ENCODE measurements around the gene CUX1.
"Not testable (repeated sequence)": the region's sequence is repeated elsewhere in the genome, so short reads cannot be mapped to it uniquely, and the experiment has no call there.

The CUX1 gene

GRCh38 chr7:102181517-102181916 is 364.1 kb downstream of the CUX1 start:
- H3K4me3 ChIP-seq (ENCODE audit: low read depth, low read length): no peak overlapping the region
- TF ChIP-seq CTCF (IDR thresholded peaks at IDR 0.05; ENCODE audit: borderline replicate concordance, insufficient read depth, low read depth, low read length): no peak

- TF ChIP-seq CTCF (IDR thresholded peaks at IDR 0.05; ENCODE audit: borderline replicate concordance, insufficient read depth, low read depth, low read length): no peak
- no peak overlapping the region for H3K4me3 ChIP-seq (ENCODE audit: low read depth, low read length)
Measured at GRCh38 chr7:102182016-102182415, 364.6 kb downstream of the CUX1 start.

DNA sequence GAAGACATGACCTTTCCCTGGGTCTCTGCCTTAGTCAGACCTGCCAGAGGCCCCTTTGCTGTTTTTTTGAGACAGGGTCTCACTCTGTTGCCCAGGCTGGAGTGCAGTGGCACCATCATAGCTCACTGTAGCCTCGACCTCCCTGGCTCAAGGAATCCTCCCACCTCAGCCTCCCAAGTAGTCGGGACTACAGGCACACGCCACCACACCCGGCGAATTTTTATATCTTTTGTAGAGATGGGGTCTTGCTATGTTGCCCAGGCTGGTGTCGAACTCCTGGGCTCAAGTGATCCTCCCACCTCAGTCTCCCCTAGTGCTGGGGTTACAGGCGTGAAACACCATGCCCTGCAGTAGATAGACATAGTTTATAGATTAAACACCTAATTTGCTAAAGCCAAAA is 366.4 kb downstream of the CUX1 start:
- H3K4me3 ChIP-seq (ENCODE audit: low read depth, low read length): not testable (repeated sequence)

DNA sequence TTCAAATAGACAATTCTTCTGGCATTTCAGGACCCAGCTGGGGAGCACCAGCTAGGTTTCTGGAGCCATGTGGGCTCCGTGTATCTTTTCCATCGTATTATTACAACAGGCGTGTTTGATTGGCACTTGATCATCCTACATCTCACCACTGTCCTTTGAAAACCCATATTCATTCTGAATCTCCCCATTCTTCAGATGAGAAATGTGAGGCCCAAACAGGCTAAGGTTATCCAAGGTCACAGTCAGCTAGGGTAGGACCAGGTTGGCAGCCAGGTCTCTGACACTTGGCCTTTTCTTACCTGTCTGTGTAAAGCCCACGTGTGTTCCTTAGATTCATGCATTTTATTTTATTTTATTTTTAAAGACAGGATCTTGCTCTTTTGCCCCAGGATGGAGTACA is 366.9 kb downstream of the CUX1 start:
- H3K4me3 ChIP-seq (ENCODE audit: low read depth, low read length): no peak overlapping the region
- no peak for TF ChIP-seq CTCF (IDR thresholded peaks at IDR 0.05; ENCODE audit: borderline replicate concordance, insufficient read depth, low read depth, low read length)

GRCh38 chr7:102185796-102186195 is 368.4 kb downstream of the CUX1 start:
- TF ChIP-seq CTCF (IDR thresholded peaks at IDR 0.05; ENCODE audit: borderline replicate concordance, insufficient read depth, low read depth, low read length): no peak

GRCh38 chr7:102186306-102186705 is 368.9 kb downstream of the CUX1 start:
- H3K4me3 ChIP-seq (ENCODE audit: low read depth, low read length): no peak overlapping the region
- TF ChIP-seq CTCF (IDR thresholded peaks at IDR 0.05; ENCODE audit: borderline replicate concordance, insufficient read depth, low read depth, low read length): no peak

More at GRCh38 chr7:102185796-102186195, 368.4 kb downstream of the CUX1 start:
- no peak overlapping the region for H3K4me3 ChIP-seq (ENCODE audit: low read depth, low read length)

DNA sequence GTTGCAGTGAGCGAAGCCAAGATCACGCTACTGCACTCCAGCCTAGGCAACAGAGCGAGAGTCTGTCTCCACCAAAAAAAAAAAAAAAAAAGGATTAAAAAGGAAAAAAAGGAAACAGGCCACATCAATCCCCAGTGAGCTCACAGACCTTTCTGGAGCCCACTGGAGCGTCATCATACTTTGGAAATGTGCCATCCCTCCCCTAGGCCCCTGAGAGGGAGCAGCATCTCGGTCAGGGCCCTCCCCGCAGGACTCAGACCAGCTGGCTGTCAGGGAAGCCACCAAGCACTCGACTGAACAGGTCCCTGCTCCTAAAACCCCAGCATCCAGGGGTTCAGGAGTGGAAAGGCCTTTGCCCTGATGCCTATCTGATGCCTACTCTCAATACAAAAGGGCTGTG is 371.3 kb downstream of the CUX1 start:
- no peak for TF ChIP-seq CTCF (IDR thresholded peaks at IDR 0.05; ENCODE audit: borderline replicate concordance, insufficient read depth, low read depth, low read length)
- H3K4me3 ChIP-seq (ENCODE audit: low read depth, low read length): no peak overlapping the region

DNA sequence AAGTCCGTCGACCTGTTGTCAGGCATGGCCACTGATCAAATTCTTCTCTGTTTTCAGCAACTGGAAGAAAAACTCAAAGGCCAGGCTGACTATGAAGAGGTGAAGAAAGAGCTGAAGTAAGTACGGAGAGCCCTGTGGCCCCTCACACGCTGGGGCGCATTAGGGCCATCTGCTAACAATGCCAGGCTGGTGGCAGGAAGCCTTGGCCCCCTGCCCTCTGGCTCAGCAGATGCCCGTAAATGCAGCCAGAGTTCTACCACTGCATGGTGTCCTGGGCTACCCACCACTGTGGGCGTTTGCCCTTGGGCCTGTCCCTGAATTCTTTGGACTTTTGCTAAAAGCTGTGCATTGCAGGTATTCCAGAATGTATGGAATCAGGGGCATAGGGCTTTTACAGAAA is 372.3 kb downstream of the CUX1 start:
- no peak for TF ChIP-seq CTCF (IDR thresholded peaks at IDR 0.05; ENCODE audit: borderline replicate concordance, insufficient read depth, low read depth, low read length)
- no peak overlapping the region for H3K4me3 ChIP-seq (ENCODE audit: low read depth, low read length)
